SHP77 treated with DMSO at 0.1 percent for 48 hours (cell line): Measurements from ENCODE around the gene GAPDH.
"Not testable (repeated sequence)": the region's sequence is repeated elsewhere in the genome, so short reads cannot be mapped to it uniquely, and the experiment has no call there.

Experiments
- DNase-seq: peaks from one replicate; lab custom pipeline; 2025; lab: John Stamatoyannopoulos, UW

GAPDH gene

DNA sequence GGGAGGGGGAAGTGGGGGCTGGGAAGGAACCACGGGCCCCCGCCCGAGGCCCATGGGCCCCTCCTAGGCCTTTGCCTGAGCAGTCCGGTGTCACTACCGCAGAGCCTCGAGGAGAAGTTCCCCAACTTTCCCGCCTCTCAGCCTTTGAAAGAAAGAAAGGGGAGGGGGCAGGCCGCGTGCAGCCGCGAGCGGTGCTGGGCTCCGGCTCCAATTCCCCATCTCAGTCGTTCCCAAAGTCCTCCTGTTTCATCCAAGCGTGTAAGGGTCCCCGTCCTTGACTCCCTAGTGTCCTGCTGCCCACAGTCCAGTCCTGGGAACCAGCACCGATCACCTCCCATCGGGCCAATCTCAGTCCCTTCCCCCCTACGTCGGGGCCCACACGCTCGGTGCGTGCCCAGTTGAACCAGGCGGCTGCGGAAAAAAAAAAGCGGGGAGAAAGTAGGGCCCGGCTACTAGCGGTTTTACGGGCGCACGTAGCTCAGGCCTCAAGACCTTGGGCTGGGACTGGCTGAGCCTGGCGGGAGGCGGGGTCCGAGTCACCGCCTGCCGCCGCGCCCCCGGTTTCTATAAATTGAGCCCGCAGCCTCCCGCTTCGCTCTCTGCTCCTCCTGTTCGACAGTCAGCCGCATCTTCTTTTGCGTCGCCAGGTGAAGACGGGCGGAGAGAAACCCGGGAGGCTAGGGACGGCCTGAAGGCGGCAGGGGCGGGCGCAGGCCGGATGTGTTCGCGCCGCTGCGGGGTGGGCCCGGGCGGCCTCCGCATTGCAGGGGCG lies at the start of gene GAPDH:
GAPDH (plus strand) TSS at position 595 of the 772 bp plus-strand sequence. CDS start 316 bp downstream, outside the sequence.
- DNase-seq: peak; percentile 78

- DNase-seq: no peak
Observed at GRCh38 chr12:6488240-6488639, 46.1 kb upstream of the GAPDH start.

- no peak for DNase-seq
Observed at GRCh38 chr12:6489449-6489848, 44.9 kb upstream of the GAPDH start.

DNA sequence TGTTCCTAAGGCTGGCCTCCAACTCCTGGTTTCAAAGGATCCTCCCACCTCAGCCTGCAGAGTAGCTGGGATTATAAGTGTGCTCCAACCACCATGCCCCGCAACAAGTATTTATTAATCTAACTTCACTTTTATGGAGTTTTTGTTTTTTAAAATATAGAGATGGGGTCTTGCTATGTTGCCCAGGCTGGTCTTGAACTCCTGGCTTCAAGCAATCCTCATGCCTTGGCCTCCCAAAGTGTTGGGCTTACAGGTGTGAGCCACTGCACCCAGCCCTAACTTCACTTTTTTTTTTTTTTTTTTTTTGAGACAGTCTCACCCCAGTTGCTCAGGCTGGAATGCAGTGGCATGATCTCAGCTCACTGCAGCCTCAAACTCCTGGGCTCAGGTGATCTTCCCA lies 43.6 kb upstream of the GAPDH start:
- DNase-seq: not testable (repeated sequence)

- peak; percentile 28 for DNase-seq
Observed at GRCh38 chr12:6492838-6493496, 41.4 kb upstream of the GAPDH start, which contains the start of gene MRPL51. TSS of gene MRPL51 (minus strand) at chr12:6493262. CDS start at chr12:6493136, 126 bp downstream.

DNA sequence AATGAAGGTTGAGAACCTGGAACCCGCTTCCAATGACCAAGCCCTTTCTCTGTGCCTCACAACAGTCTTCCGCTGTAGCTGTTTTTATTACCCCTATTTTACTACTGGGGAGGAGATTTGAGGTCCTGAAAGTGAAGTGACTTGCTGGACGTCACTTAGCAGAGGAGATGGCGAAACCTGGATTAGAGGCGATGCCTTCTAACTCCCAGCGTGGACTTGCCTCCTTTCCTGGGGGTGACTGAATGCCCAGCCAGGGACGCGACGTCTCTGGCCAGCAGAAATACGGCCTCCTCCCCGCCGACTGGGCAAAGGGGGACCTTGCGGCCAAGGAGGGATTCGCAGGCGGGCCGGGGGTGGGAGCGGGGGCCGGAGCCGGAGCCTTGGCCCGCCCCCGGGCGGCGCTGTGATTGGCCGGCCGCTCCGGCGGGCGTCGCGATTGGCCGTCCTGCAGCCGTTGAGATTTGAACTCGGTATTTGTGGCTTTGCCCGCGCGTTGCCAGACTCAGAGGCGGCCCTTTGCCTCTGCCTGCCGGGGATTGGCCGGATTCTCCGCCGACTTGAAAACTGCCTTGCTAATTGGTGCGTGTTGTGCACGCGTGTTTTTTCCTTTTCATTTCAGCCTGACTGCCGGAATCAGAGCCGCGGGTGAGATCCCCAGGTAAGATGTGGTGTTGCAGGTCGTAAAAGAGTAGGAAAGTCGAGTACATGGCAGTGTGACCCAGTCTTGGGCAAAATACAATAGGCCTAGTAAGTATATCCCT lies 40.6 kb upstream of the GAPDH start, which contains the start of gene NCAPD2:
NCAPD2 (plus strand) TSS at position 606 of the 761 bp plus-strand sequence. CDS start 997 bp downstream, outside the sequence.
- peak; percentile 67 for DNase-seq

DNA sequence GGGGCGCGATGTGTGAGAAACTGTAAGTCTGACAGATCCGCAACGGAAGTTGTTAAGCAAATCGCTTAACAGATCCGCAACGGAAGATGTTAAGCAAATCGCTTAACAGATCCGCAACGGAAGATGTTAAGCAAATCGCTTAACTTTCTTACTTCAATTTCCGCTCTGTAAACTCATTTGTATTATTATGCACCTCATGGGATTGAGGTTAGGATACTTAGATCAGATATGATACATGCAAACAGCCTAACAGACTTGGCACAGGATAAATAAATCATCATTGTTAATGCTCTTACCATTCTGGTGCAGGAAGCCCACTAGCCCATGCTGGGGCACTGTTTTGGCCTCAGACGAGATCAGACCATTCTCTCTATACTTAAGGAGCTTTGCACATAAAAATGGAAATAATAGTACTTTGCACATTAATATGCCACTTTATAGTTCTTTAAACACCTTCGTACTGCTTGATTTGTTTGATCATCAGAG lies 40.0 kb upstream of the GAPDH start:
- no peak for DNase-seq

- DNase-seq: no peak
Observed at GRCh38 chr12:6494968-6495367, 39.3 kb upstream of the GAPDH start.

DNA sequence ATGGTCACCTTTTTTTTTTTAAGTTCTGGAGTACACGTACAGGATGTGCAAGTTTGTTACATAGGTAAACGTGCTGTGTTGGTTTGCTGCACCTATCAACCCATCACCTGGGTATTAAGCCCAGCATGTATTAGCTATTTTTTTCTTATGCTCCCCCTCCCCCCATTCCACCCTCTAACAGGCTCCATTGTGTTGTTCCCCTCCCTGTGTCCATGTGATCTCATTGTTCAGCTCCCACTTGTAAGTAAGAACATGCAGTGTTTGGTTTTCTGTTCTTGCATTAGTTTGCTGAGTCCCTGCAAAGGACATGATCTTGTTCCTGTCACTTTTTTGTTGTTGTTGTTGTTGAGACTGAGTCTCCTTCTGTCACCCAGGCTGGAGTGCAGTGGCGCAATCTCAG lies 37.0 kb upstream of the GAPDH start:
- DNase-seq: not testable (repeated sequence)

- no peak for DNase-seq
Observed at GRCh38 chr12:6500466-6500865, 33.9 kb upstream of the GAPDH start.

GRCh38 chr12:6507102-6507998 lies 27.0 kb upstream of the GAPDH start:
- no peak for DNase-seq

DNA sequence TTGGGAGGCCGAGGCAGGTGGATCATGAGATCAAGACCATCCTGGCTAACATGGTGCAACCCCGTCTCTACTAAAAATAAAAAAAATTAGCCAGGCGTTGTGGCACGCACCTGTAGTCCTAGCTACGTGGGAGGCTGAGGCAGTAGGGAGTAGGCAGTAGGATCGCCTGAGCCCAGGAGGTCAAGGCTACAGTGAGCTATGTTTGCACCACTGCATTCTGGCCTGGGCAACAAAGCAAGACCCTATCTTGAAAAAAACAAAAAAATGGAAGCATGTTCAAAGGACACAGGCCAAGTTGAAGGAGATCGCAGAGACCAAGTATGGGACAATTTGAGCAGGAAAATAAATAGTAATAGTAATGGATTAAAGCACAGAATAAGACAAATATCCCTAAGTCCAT lies 26.2 kb upstream of the GAPDH start:
- DNase-seq: no peak

- no peak for DNase-seq
Observed at GRCh38 chr12:6520186-6520585, 14.1 kb upstream of the GAPDH start.

DNA sequence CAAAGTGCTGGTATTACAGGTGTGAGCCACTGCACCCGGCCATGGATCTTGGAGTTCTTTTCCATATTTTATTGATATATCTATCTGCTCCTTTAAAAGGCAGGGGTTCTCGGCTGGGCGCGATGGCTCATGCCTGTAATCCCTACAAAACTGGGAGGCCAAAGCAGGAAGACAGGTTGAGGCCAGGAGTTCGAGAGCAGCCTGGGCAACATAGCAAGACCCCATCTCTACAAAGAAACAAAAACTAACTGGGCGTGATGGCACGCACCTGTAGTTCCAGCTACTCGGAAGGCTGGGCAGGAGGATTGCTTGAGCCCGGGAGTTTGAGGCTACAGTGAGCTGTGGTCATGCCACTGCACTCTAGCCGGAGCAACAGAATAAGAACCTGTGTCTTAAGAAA lies 12.1 kb upstream of the GAPDH start:
- no peak for DNase-seq

DNA sequence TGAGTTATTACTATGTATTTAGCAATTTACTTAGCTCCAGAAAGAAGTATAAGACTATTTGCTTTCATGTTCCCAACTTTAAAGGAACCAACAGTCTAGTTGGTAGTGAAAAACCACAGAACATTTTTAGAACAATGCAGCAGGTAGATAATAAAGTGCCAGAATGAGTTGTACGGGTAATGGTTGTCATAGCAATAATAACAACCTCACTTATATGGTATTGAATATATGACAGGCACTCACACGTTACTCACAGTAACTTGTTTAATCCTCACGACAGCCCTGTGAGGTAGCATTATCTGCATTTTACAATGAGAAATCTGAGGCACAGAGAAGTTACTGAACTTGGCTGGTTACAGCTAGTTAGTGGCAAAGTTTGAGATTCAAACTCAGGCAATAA lies 10.6 kb upstream of the GAPDH start:
- DNase-seq: no peak

- no peak for DNase-seq
Observed at GRCh38 chr12:6524648-6525047, 9.7 kb upstream of the GAPDH start.

DNA sequence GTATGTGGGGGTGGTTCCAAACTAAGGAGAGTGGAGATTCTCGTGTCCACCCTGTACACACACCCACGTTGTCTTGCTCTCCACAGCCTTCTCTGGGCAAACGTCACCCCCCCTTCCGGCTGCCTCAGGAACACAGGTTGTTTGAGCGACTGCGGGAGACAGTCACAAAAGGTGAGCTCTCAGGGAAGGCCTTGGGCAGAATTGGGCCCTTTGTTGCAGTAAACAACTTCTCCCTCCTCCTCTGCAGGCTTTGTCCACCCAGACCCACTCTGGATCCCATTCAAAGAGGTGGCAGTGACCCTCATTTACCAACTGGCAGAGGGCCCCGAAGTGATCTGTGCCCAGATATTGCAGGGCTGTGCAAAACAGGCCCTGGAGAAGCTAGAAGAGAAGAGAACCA lies 8.1 kb upstream of the GAPDH start:
- no peak for DNase-seq

DNA sequence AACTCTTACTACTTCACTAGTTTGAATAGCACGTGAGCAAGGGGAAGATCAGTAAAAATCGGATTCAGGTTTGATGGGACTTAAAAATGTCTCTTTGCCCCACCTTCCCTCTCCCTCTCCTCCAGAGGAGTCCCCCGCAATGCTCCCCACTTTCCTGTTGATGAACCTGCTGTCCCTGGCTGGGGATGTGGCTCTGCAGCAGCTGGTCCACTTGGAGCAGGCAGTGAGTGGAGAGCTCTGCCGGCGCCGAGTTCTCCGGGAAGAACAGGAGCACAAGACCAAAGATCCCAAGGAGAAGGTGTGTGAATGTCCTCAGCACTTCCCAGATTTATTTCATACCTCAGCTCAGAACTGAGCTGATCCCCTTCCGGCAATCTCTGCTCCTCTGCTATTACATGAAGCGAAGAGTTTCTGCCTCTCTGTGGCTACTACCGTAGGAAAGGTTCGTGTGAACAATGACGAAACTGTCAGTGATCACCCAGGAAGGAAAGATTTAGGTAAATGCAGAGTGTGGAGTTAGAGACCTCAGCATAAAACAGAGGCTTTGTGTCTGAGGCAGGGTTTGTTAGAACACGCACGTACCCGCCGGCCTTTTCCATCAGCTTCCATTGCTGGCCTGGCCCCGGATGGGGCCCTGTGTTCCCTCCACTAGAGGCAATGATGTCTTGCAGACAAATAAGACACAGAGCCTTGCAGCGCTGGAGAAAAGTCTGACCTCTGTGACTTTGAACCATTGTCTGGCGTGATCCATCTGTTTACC lies 7.4 kb upstream of the GAPDH start:
- no peak for DNase-seq

DNA sequence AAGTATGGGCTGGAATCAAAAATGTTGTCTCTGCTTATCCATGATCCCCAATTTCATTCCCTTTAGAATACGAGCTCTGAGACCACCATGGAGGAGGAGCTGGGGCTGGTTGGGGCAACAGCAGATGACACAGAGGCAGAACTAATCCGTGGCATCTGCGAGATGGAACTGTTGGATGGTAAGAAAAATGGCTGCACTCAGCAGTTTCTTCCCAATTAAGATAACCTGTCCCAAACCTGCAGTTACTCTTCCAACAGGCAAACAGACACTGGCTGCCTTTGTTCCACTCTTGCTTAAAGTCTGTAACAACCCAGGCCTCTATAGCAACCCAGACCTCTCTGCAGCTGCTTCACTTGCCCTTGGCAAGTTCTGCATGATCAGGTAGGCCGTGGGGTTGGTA lies 6.6 kb upstream of the GAPDH start:
- no peak for DNase-seq

DNA sequence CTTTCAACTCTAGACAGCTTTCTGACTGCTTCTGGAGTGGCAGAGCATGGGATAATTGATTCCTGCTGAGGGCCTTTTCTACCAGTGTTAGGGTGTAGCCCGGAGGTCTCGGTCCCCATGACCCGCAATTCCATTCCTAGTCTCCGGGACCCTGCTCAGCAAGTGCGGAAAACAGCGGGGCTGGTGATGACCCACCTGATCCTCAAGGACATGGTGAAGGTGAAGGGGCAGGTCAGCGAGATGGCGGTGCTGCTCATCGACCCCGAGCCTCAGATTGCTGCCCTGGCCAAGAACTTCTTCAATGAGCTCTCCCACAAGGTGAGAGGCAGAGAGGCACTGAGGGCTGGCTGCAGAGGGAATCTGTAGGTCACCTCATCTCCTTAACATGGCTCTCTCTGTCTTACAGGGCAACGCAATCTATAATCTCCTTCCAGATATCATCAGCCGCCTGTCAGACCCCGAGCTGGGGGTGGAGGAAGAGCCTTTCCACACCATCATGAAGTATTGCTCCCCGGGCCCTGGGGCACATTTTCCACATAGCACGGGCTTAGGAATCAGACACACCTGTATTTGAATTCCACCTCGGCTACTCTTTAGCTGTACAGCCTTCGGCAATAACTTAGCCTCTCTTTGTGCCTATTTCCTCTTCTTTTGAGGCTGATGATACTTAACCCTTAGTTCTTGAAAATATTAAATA lies 5.6 kb upstream of the GAPDH start:
- DNase-seq: no peak
